ENCODE results near the gene PDXK.
A peak's percentile ranks its signal among the peaks of the same experiment; 100 is the strongest.

Gene PDXK

GRCh38 chr21:43736224-43736883, 17.4 kb downstream of the PDXK start:
- Histone ChIP-seq H3K36me3 (replicated peaks in 1 of 2; ENCODE audit: control insufficient read depth in 2 of 2, insufficient read depth in 2 of 2, low read length in 2 of 2) (peaks cover 0 to 6% of the 10 kb centered on the region in 2 donors), H3K14ac (ENCODE audit: low read length) (no peak overlapping the region), H3K9me3 (replicated peaks in 1 of 2; ENCODE audit: control insufficient read depth in 2 of 2, insufficient read depth in 1 of 2, low read depth in 1 of 2, low read length in 2 of 2) (no peaks in the 10 kb centered on the region), H3K18ac (ENCODE audit: low read length) (no peak overlapping the region), H3K4ac (ENCODE audit: low read length) (no peak overlapping the region), H2BK15ac (ENCODE audit: low read length) (no peak overlapping the region), H4K91ac (ENCODE audit: low read depth, low read length, poor library complexity) (no peak overlapping the region), H3K4me3 (ENCODE audit: low read length in 2 of 2) (no peak overlapping the region), H2BK12ac (ENCODE audit: low read length) (no peak overlapping the region), H3K79me1 (ENCODE audit: low read depth, low read length) (peaks cover 4% of the 10 kb centered on the region), H3K23ac (ENCODE audit: low read depth, low read length, poor library complexity) (peak overlapping the region; percentile 34), H3K4me1 (ENCODE audit: control insufficient read depth in 2 of 2, insufficient read depth in 1 of 2, low read depth in 1 of 2, low read length in 2 of 2) (peaks cover 2 to 4% of the 10 kb centered on the region in 2 donors), H3K27ac (replicated peaks; ENCODE audit: low read length) (no peak overlapping the region), H3K9ac (ENCODE audit: low read depth, low read length, poor library complexity) (no peak overlapping the region), H4K8ac (ENCODE audit: low read depth, low read length) (no peak overlapping the region), H3K4me2 (ENCODE audit: insufficient read depth, low read length, poor library complexity, severe bottlenecking) (no peak overlapping the region), H2BK120ac (ENCODE audit: low read depth, low read length) (no peak overlapping the region), H2AFZ (ENCODE audit: low read length) (no peak overlapping the region), H3K27me3 (ENCODE audit: control insufficient read depth in 3 of 3, insufficient read depth in 3 of 3, low read depth in 1 of 3, low read length in 3 of 3) (no peaks in the 10 kb centered on the region), H2AK5ac (ENCODE audit: low read depth, low read length) (peak overlapping the region; percentile 78), H2BK5ac (ENCODE audit: low read length) (no peak overlapping the region)
- DNase-seq (ENCODE audit: low spot score): no peak
- no CpG with 5 or more reads among the region's 25 CpGs for WGBS, 2 donors (ENCODE audit: extremely low coverage in 2 of 2, insufficient read length in 2 of 2, insufficient replicate concordance in 1 of 2)

- Histone ChIP-seq H3K27ac (replicated peaks; ENCODE audit: low read length) (no peak overlapping the region), H2BK12ac (ENCODE audit: low read length) (no peak overlapping the region), H2BK15ac (ENCODE audit: low read length) (peak overlapping the region; percentile 83), H3K36me3 (replicated peaks in 1 of 2; ENCODE audit: control insufficient read depth in 2 of 2, insufficient read depth in 2 of 2, low read length in 2 of 2) (peaks cover 0 to 16% of the 10 kb centered on the region in 2 donors), H3K18ac (ENCODE audit: low read length) (peak overlapping the region; percentile 17), H4K91ac (ENCODE audit: low read depth, low read length, poor library complexity) (peak overlapping the region; percentile 72), H3K4me3 (ENCODE audit: low read length in 2 of 2) (no peak overlapping the region), H3K23ac (ENCODE audit: low read depth, low read length, poor library complexity) (peak overlapping the region; percentile 43), H3K27me3 (ENCODE audit: control insufficient read depth in 3 of 3, insufficient read depth in 3 of 3, low read depth in 1 of 3, low read length in 3 of 3) (no peaks in the 10 kb centered on the region), H2BK5ac (ENCODE audit: low read length) (no peak overlapping the region), H3K4me1 (ENCODE audit: control insufficient read depth in 2 of 2, insufficient read depth in 1 of 2, low read depth in 1 of 2, low read length in 2 of 2) (peaks cover 4 to 10% of the 10 kb centered on the region in 2 donors), H3K14ac (ENCODE audit: low read length) (no peak overlapping the region), H4K8ac (ENCODE audit: low read depth, low read length) (no peak overlapping the region), H3K9ac (ENCODE audit: low read depth, low read length, poor library complexity) (peak overlapping the region; percentile 44), H3K4ac (ENCODE audit: low read length) (peak overlapping the region; percentile 37), H3K9me3 (replicated peaks in 1 of 2; ENCODE audit: control insufficient read depth in 2 of 2, insufficient read depth in 1 of 2, low read depth in 1 of 2, low read length in 2 of 2) (no peaks in the 10 kb centered on the region), H2AK5ac (ENCODE audit: low read depth, low read length) (peak overlapping the region; percentile 74), H2AFZ (ENCODE audit: low read length) (no peak overlapping the region), H3K79me1 (ENCODE audit: low read depth, low read length) (peaks cover 4% of the 10 kb centered on the region), H2BK120ac (ENCODE audit: low read depth, low read length) (no peak overlapping the region), H3K4me2 (ENCODE audit: insufficient read depth, low read length, poor library complexity, severe bottlenecking) (no peak overlapping the region)
- no peak for DNase-seq (ENCODE audit: low spot score)
- no CpG with 5 or more reads among the region's 35 CpGs for WGBS, 2 donors (ENCODE audit: extremely low coverage in 2 of 2, insufficient read length in 2 of 2, insufficient replicate concordance in 1 of 2)
Observed at GRCh38 chr21:43737158-43737950, 18.4 kb downstream of the PDXK start.

GRCh38 chr21:43739621-43740435, 20.9 kb downstream of the PDXK start:
- peak overlapping the region; percentile 65 for H2AK5ac ChIP-seq (ENCODE audit: low read depth, low read length)
- no peak for DNase-seq (ENCODE audit: low spot score)
- no peak overlapping the region for H3K4me2 ChIP-seq (ENCODE audit: insufficient read depth, low read length, poor library complexity, severe bottlenecking)
- peaks cover 0 to 1% of the 10 kb centered on the region in 2 donors for H3K9me3 ChIP-seq (replicated peaks in 1 of 2; ENCODE audit: control insufficient read depth in 2 of 2, insufficient read depth in 1 of 2, low read depth in 1 of 2, low read length in 2 of 2)
- H2BK5ac ChIP-seq (ENCODE audit: low read length): peak overlapping the region; percentile 14
- peak overlapping the region; percentile 43 for H4K91ac ChIP-seq (ENCODE audit: low read depth, low read length, poor library complexity)
- H3K23ac ChIP-seq (ENCODE audit: low read depth, low read length, poor library complexity): peak overlapping the region; percentile 17
- no CpG with 5 or more reads among the region's 25 CpGs for WGBS, 2 donors (ENCODE audit: extremely low coverage in 2 of 2, insufficient read length in 2 of 2, insufficient replicate concordance in 1 of 2)
- no peak overlapping the region for H2BK120ac ChIP-seq (ENCODE audit: low read depth, low read length)
- H3K9ac ChIP-seq (ENCODE audit: low read depth, low read length, poor library complexity): no peak overlapping the region
- H3K4me1 ChIP-seq (ENCODE audit: control insufficient read depth in 2 of 2, insufficient read depth in 1 of 2, low read depth in 1 of 2, low read length in 2 of 2): peaks cover 4 to 10% of the 10 kb centered on the region in 2 donors
- H3K27ac ChIP-seq (replicated peaks; ENCODE audit: low read length): no peak overlapping the region
- H3K79me1 ChIP-seq (ENCODE audit: low read depth, low read length): peaks cover 4% of the 10 kb centered on the region
- H4K8ac ChIP-seq (ENCODE audit: low read depth, low read length): no peak overlapping the region
- H3K36me3 ChIP-seq (replicated peaks in 1 of 2; ENCODE audit: control insufficient read depth in 2 of 2, insufficient read depth in 2 of 2, low read length in 2 of 2): peaks cover 6 to 28% of the 10 kb centered on the region in 2 donors
- no peak overlapping the region for H3K4ac ChIP-seq (ENCODE audit: low read length)
- no peaks in the 10 kb centered on the region for H3K27me3 ChIP-seq (ENCODE audit: control insufficient read depth in 3 of 3, insufficient read depth in 3 of 3, low read depth in 1 of 3, low read length in 3 of 3)
- no peak overlapping the region for H3K4me3 ChIP-seq (ENCODE audit: low read length in 2 of 2)
- H2BK15ac ChIP-seq (ENCODE audit: low read length): no peak overlapping the region
- peak overlapping the region; percentile 67 for H3K18ac ChIP-seq (ENCODE audit: low read length)
- H3K14ac ChIP-seq (ENCODE audit: low read length): no peak overlapping the region
- no peak overlapping the region for H2AFZ ChIP-seq (ENCODE audit: low read length)
- H2BK12ac ChIP-seq (ENCODE audit: low read length): no peak overlapping the region
